ENCODE results near the gene ULK4.

- TF ChIP-seq, protein P1, sequence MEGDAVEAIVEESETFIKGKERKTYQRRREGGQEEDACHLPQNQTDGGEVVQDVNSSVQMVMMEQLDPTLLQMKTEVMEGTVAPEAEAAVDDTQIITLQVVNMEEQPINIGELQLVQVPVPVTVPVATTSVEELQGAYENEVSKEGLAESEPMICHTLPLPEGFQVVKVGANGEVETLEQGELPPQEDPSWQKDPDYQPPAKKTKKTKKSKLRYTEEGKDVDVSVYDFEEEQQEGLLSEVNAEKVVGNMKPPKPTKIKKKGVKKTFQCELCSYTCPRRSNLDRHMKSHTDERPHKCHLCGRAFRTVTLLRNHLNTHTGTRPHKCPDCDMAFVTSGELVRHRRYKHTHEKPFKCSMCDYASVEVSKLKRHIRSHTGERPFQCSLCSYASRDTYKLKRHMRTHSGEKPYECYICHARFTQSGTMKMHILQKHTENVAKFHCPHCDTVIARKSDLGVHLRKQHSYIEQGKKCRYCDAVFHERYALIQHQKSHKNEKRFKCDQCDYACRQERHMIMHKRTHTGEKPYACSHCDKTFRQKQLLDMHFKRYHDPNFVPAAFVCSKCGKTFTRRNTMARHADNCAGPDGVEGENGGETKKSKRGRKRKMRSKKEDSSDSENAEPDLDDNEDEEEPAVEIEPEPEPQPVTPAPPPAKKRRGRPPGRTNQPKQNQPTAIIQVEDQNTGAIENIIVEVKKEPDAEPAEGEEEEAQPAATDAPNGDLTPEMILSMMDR (IDR thresholded peaks at IDR 0.05 in 8 of 11, conservative IDR thresholded peaks at IDR 0.05 in 3 of 11) = no peak
- no peak for TF ChIP-seq POLR2AphosphoS5 (IDR thresholded peaks at IDR 0.05)
- TF ChIP-seq POLR2A (IDR thresholded peaks at IDR 0.05) = no peak
These were observed 696.8 kb downstream of the ULK4 start for GRCh38 chr3:41265011-41265545.

All from spleen (tissue), 7 donors.